SK-N-SH treated with all-trans-retinoic acid at 6 μM for 48 hours (cell line): ENCODE data around the gene DUSP7.

Source experiments
- GLIS3 ChIP-seq: fragments of 250-450 bp; sonication (Bioruptor Pico); IDR thresholded peaks from 2 replicates; pipeline ENCODE4 v1.5.0; 2020; ENCODE audit warnings: mild to moderate bottlenecking, moderate library complexity
- OSR1 ChIP-seq: fragments of 250-450 bp; sonication (Bioruptor Pico); IDR thresholded peaks from 2 replicates; pipeline ENCODE4 v1.8.0; 2022; ENCODE audit warnings: moderate library complexity, mild to moderate bottlenecking, inconsistent platforms
- PATZ1 ChIP-seq: fragments of 250-450 bp; sonication (Bioruptor Pico); IDR thresholded peaks from 2 replicates; pipeline ENCODE4 v1.8.0; 2020; ENCODE audit warnings: mild to moderate bottlenecking, moderate library complexity, borderline replicate concordance
- POU6F1 ChIP-seq: fragments of 250-450 bp; sonication (Bioruptor Pico); IDR thresholded peaks from 2 replicates; pipeline ENCODE4 v1.8.0; 2021; ENCODE audit warnings: low read depth, mild to moderate bottlenecking, moderate library complexity, borderline replicate concordance
- PPARA ChIP-seq: fragments of 250-450 bp; sonication (Bioruptor Pico); IDR thresholded peaks from 2 replicates; pipeline ENCODE4 v1.5.0; 2020; ENCODE audit warnings: mild to moderate bottlenecking, borderline replicate concordance
- RARB ChIP-seq: fragments of 250-450 bp; sonication (Bioruptor Pico); IDR thresholded peaks from 2 replicates; pipeline ENCODE4 v1.8.0; 2021; ENCODE audit warnings: mild to moderate bottlenecking, moderate library complexity
- TOX ChIP-seq: fragments of 250-450 bp; sonication (Bioruptor Pico); IDR thresholded peaks from 2 replicates; pipeline ENCODE4 v1.8.0; 2021; ENCODE audit warnings: mild to moderate bottlenecking, moderate library complexity, borderline replicate concordance
- TSHZ2 ChIP-seq: fragments of 250-450 bp; sonication (Bioruptor Pico); IDR thresholded peaks from 2 replicates; pipeline ENCODE4 v1.5.0; 2020; ENCODE audit warnings: mild to moderate bottlenecking, moderate library complexity
- ZC3H10 ChIP-seq: fragments of 250-450 bp; sonication (Bioruptor Pico); IDR thresholded peaks from 2 replicates; pipeline ENCODE4 v1.5.1; 2021; ENCODE audit warnings: mild to moderate bottlenecking, moderate library complexity
- ZFP3 ChIP-seq: fragments of 250-450 bp; sonication (Bioruptor Pico); IDR thresholded peaks from 2 replicates; pipeline ENCODE4 v1.5.0; 2020; ENCODE audit warnings: mild to moderate bottlenecking, moderate library complexity
- ZNF8 ChIP-seq: fragments of 450-650 bp; formaldehyde crosslinking; IDR thresholded peaks from 2 replicates; pipeline ENCODE4 v1.5.0; 2020; ENCODE audit warnings: mild to moderate bottlenecking, moderate library complexity
- TF ChIP-seq, protein P1 (sequence below): fragments of 250-450 bp; sonication (Bioruptor Pico); IDR thresholded peaks from 2 replicates; pipeline ENCODE4 v1.5.1; 2021; ENCODE audit warnings: mild to moderate bottlenecking, moderate library complexity
- TF ChIP-seq, protein P2 (sequence below): fragments of 250-450 bp; sonication (Bioruptor Pico); IDR thresholded peaks from 2 replicates; pipeline ENCODE4 v1.5.1; 2020; ENCODE audit warnings: low read depth, mild to moderate bottlenecking, moderate library complexity

DNA sequence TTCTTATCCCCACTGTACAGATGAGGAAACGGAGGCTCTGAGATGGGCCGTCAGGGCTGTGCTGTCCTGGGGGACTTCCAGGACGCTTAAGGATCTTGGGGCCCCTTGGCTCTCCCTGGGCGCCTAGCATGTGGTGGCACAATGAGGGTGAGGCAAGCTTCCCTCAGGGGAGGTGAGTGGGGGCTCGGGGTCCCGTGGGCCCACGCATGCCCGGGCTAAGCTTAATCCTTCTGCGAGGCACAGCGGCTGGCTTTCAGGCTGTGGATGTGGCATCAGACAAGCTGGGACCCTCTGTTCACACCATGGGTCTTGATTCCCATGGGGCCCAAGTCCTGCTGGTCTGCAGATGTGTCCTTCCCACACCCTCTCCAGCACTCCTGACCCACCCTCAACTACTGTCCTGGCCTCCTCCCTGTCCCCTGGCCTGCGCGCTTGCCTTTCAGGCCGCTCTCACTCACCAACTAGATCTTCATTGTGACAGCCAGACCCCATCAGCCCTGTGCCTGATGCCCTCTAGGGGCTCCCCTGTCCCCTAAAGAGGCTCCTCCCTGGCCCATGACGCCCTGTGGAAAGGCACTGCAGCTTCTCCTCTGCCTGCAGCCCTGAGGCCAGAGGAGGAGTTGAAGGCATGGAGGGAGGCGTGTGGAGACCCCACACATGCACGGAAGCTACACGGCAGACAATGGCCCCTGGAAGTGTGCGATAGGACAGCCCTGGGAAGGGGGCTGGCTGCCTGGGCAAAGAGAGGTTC lies 11.3 kb downstream of the DUSP7 start:
- TF ChIP-seq OSR1 (no peak), POU6F1 (no peak), TOX (CRISPR knock-in tag) (no peak), GLIS3 (CRISPR knock-in tag) (no peak), RARB (CRISPR knock-in tag) (no peak), ZC3H10 (CRISPR knock-in tag) (no peak), ZFP3 (CRISPR knock-in tag) (no peak), PATZ1 (CRISPR knock-in tag) (no peak), ZNF8 (no peak), PPARA (no peak), TSHZ2 (CRISPR knock-in tag) (no peak)
- TF ChIP-seq, protein P1, sequence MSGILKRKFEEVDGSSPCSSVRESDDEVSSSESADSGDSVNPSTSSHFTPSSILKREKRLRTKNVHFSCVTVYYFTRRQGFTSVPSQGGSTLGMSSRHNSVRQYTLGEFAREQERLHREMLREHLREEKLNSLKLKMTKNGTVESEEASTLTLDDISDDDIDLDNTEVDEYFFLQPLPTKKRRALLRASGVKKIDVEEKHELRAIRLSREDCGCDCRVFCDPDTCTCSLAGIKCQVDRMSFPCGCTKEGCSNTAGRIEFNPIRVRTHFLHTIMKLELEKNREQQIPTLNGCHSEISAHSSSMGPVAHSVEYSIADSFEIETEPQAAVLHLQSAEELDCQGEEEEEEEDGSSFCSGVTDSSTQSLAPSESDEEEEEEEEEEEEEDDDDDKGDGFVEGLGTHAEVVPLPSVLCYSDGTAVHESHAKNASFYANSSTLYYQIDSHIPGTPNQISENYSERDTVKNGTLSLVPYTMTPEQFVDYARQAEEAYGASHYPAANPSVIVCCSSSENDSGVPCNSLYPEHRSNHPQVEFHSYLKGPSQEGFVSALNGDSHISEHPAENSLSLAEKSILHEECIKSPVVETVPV (CRISPR knock-in tag) = no peak
- TF ChIP-seq, protein P2, sequence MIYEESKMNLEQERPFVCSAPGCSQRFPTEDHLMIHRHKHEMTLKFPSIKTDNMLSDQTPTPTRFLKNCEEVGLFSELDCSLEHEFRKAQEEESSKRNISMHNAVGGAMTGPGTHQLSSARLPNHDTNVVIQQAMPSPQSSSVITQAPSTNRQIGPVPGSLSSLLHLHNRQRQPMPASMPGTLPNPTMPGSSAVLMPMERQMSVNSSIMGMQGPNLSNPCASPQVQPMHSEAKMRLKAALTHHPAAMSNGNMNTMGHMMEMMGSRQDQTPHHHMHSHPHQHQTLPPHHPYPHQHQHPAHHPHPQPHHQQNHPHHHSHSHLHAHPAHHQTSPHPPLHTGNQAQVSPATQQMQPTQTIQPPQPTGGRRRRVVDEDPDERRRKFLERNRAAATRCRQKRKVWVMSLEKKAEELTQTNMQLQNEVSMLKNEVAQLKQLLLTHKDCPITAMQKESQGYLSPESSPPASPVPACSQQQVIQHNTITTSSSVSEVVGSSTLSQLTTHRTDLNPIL = no peak
